GM12878 (cell line): ENCODE results near the gene PADI2. TPM values are rescaled to one million over a fixed set of nuclear protein-coding genes. Genes with fewer than 3 reads are reported as not detected.

Experiments
- BCL11A ChIP-seq: IDR thresholded peaks from 2 replicates; pipeline ENCODE4 v1.6.1; 2011; ENCODE audit warnings: low read depth, low read length
- BRCA1 ChIP-seq: IDR thresholded peaks from 2 replicates; pipeline ENCODE4 v1.6.1; 2011; ENCODE audit warnings: low read depth, low read length, improper control_type of control experiment
- CEBPB ChIP-seq, 2 experiments: fragments of 150-350 bp in 1 of 2; IDR thresholded peaks; 2 replicates each; pipeline ENCODE4 v1.6.1; 2012 to 2014; ENCODE audit warnings: low read depth in 2 of 2, low read length in 2 of 2, borderline replicate concordance in 1 of 2, inconsistent platforms in 1 of 2
- HDGF ChIP-seq: fragments of 450-650 bp; IDR thresholded peaks from 2 replicates; pipeline ENCODE4 v1.6.1; 2016; ENCODE audit warnings: antibody characterized with exemption
- NFIC ChIP-seq: IDR thresholded peaks from 2 replicates; pipeline ENCODE4 v1.6.1; 2012; ENCODE audit warnings: low read depth, mild to moderate bottlenecking, inconsistent platforms, low read length, moderate library complexity
- POU2F2 ChIP-seq: IDR thresholded peaks from 3 replicates; pipeline ENCODE4 v1.6.1; 2011; ENCODE audit warnings: low read depth, mild to moderate bottlenecking, low read length, borderline replicate concordance
- SIN3A ChIP-seq: IDR thresholded peaks from 2 replicates; pipeline ENCODE4 v1.6.1; 2012; ENCODE audit warnings: low read depth, low read length, improper control_type of control experiment
- ZNF622 ChIP-seq: fragments of 450-650 bp; IDR thresholded peaks from 2 replicates; pipeline ENCODE4 v1.6.1; 2017; ENCODE audit warnings: mild to moderate bottlenecking, inconsistent platforms
- polyA plus RNA-seq, 11 experiments: library from polyadenylated mRNA; depleted of rRNA in 4 of 11; unstranded in 6 of 11; stranded (reverse) in 5 of 11; fragments of >200 nt; fragmentation: Nextera tagmentation in 4 of 11; fragmentation: Illumina TruSeq in 1 of 11; extraction: Ambion mirVana in 4 of 11; extraction: Trizol in 1 of 11; gene quantifications; 1 replicate in 1 of 11; 2 replicates in 10 of 11; pipeline versions ENCODE4 v1.2.1 to v1.2.3, GENCODE V29; 2011 to 2016; ENCODE audit warnings: inconsistent platforms in 2 of 11, missing spikeins in 2 of 11, low read depth in 1 of 11
- total RNA-seq, 4 experiments: library from RNA; depleted of rRNA in 3 of 4; stranded (reverse); fragments of >200 nt in 3 of 4; fragmentation: Illumina TruSeq in 1 of 4; extraction: Trizol in 1 of 4; gene quantifications; 2 replicates each; pipeline versions ENCODE4 v1.2.1 to v1.2.3, GENCODE V29; 2013 to 2021
- TF ChIP-seq, protein P1 (sequence below): fragments of 150-350 bp; IDR thresholded peaks from 2 replicates; pipeline ENCODE4 v1.6.1; 2014; ENCODE audit warnings: mild to moderate bottlenecking, low read depth, low read length
- TF ChIP-seq, protein P2 (sequence below): fragments of 450-650 bp; IDR thresholded peaks from 2 replicates; pipeline ENCODE4 v1.6.1; 2018; ENCODE audit warnings: mild to moderate bottlenecking, low read depth, moderate library complexity; ENCODE audit not compliant: partially characterized antibody
- TF ChIP-seq, protein P3 (sequence below): IDR thresholded peaks from 2 replicates; pipeline ENCODE4 v1.6.1; 2012; ENCODE audit warnings: low read length, inconsistent platforms
- TF ChIP-seq, protein P4 (sequence below): fragments of 450-650 bp; IDR thresholded peaks from 2 replicates; pipeline ENCODE4 v1.6.1; 2017; ENCODE audit warnings: mild to moderate bottlenecking, moderate library complexity

The PADI2 gene
- total and polyA plus RNA-seq, 10 of the 15 experiments (the other 5 are each of a cell fraction or from before 2014, with no cell fraction given), result 0.05 to 3.0 (median 0.10) TPM; not detected in 1

DNA sequence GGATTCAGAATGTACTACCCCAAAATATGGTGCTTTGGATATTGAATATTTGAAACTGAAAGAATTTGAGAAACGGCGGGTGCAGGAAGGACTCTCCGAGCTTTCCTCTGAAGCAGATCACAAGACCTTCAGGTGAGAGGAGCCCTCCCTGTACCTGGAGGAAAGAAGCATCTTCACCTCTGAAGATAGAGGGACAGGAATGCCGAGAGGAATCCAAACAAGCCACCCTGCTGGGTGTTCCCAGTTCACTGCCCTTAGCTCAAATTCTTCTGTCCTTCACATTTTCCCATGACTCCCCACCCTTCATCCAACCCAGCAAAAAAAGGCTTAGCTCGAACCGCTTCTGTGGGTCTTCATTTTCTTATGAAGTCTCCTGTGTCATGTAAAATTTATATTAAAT, 18.2 kb upstream of the PADI2 start (continued):
- TF ChIP-seq, protein P1, sequence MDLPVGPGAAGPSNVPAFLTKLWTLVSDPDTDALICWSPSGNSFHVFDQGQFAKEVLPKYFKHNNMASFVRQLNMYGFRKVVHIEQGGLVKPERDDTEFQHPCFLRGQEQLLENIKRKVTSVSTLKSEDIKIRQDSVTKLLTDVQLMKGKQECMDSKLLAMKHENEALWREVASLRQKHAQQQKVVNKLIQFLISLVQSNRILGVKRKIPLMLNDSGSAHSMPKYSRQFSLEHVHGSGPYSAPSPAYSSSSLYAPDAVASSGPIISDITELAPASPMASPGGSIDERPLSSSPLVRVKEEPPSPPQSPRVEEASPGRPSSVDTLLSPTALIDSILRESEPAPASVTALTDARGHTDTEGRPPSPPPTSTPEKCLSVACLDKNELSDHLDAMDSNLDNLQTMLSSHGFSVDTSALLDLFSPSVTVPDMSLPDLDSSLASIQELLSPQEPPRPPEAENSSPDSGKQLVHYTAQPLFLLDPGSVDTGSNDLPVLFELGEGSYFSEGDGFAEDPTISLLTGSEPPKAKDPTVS, result no peak
- TF ChIP-seq, protein P2, sequence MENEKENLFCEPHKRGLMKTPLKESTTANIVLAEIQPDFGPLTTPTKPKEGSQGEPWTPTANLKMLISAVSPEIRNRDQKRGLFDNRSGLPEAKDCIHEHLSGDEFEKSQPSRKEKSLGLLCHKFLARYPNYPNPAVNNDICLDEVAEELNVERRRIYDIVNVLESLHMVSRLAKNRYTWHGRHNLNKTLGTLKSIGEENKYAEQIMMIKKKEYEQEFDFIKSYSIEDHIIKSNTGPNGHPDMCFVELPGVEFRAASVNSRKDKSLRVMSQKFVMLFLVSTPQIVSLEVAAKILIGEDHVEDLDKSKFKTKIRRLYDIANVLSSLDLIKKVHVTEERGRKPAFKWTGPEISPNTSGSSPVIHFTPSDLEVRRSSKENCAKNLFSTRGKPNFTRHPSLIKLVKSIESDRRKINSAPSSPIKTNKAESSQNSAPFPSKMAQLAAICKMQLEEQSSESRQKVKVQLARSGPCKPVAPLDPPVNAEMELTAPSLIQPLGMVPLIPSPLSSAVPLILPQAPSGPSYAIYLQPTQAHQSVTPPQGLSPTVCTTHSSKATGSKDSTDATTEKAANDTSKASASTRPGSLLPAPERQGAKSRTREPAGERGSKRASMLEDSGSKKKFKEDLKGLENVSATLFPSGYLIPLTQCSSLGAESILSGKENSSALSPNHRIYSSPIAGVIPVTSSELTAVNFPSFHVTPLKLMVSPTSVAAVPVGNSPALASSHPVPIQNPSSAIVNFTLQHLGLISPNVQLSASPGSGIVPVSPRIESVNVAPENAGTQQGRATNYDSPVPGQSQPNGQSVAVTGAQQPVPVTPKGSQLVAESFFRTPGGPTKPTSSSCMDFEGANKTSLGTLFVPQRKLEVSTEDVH, result no peak
- TF ChIP-seq SIN3A (no peak), BCL11A (no peak), ZNF622 (no peak), BRCA1 (no peak), NFIC (no peak), POU2F2 (no peak), HDGF (no peak), CEBPB (IDR thresholded peaks at IDR 0.05; ENCODE audit: borderline replicate concordance in 1 of 2, low read depth in 2 of 2, low read length in 2 of 2) (no peak)
- TF ChIP-seq, protein P3, sequence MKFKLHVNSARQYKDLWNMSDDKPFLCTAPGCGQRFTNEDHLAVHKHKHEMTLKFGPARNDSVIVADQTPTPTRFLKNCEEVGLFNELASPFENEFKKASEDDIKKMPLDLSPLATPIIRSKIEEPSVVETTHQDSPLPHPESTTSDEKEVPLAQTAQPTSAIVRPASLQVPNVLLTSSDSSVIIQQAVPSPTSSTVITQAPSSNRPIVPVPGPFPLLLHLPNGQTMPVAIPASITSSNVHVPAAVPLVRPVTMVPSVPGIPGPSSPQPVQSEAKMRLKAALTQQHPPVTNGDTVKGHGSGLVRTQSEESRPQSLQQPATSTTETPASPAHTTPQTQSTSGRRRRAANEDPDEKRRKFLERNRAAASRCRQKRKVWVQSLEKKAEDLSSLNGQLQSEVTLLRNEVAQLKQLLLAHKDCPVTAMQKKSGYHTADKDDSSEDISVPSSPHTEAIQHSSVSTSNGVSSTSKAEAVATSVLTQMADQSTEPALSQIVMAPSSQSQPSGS, result no peak
- TF ChIP-seq, protein P4, sequence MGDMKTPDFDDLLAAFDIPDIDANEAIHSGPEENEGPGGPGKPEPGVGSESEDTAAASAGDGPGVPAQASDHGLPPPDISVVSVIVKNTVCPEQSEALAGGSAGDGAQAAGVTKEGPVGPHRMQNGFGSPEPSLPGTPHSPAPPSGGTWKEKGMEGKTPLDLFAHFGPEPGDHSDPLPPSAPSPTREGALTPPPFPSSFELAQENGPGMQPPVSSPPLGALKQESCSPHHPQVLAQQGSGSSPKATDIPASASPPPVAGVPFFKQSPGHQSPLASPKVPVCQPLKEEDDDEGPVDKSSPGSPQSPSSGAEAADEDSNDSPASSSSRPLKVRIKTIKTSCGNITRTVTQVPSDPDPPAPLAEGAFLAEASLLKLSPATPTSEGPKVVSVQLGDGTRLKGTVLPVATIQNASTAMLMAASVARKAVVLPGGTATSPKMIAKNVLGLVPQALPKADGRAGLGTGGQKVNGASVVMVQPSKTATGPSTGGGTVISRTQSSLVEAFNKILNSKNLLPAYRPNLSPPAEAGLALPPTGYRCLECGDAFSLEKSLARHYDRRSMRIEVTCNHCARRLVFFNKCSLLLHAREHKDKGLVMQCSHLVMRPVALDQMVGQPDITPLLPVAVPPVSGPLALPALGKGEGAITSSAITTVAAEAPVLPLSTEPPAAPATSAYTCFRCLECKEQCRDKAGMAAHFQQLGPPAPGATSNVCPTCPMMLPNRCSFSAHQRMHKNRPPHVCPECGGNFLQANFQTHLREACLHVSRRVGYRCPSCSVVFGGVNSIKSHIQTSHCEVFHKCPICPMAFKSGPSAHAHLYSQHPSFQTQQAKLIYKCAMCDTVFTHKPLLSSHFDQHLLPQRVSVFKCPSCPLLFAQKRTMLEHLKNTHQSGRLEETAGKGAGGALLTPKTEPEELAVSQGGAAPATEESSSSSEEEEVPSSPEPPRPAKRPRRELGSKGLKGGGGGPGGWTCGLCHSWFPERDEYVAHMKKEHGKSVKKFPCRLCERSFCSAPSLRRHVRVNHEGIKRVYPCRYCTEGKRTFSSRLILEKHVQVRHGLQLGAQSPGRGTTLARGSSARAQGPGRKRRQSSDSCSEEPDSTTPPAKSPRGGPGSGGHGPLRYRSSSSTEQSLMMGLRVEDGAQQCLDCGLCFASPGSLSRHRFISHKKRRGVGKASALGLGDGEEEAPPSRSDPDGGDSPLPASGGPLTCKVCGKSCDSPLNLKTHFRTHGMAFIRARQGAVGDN, result no peak
